ENCODE results near the gene FOXO6.

The FOXO6 gene

DNA sequence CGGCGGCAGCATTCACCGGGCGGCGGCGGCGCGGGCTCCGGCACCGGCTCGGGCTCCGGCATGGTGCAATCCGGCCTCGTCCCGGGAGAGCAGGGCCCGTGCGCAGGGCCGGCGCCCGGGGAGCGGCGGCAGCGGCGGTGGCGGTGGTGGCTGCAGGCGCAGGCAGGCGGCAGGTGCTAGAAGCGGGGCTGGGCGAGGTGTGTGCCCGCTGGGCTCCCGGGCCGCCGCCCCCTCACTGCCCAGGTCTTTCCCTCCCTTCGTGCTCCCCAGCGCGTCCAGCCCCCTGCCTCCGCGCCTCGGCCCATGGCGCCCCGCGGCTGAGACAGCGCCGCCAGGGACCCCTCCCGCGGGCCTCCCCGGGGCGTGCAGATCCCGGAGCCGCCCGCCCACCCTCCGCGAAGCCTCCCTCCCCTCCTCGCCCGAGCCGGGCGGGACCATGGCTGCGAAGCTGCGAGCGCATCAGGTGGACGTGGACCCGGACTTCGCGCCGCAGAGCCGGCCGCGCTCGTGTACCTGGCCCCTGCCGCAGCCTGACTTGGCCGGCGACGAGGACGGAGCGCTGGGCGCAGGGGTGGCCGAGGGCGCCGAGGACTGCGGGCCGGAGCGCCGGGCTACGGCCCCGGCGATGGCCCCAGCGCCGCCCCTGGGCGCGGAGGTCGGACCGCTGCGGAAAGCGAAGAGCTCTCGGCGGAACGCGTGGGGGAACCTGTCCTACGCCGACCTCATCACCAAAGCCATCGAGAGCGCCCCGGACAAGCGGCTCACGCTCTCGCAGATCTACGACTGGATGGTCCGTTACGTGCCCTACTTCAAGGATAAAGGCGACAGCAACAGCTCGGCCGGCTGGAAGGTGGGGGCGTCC, 492 bp downstream of the FOXO6 start:
- DNase-seq: no peak

DNA sequence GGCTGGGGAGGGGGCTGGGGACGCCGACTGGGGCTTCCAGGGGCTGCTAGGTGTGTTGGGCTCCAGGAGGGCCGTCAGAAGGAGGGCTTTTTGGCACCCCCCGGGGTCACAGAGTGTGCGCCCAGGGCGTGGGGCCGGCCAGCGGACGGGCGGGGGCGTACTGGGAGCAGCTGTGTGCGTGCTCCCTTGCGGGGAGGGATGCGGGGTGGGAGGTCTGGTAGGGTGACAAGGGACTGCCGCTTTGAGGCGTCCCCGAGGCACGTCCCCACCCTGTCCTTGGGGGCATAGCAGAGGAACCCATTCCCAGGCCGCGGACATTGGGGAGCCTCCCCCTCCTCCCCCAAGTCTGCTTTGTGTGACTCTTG, 1.1 kb downstream of the FOXO6 start:
- no peak overlapping the region for H3K4me3 ChIP-seq (ENCODE audit: low read depth, low read length)
- TF ChIP-seq, protein P1, sequence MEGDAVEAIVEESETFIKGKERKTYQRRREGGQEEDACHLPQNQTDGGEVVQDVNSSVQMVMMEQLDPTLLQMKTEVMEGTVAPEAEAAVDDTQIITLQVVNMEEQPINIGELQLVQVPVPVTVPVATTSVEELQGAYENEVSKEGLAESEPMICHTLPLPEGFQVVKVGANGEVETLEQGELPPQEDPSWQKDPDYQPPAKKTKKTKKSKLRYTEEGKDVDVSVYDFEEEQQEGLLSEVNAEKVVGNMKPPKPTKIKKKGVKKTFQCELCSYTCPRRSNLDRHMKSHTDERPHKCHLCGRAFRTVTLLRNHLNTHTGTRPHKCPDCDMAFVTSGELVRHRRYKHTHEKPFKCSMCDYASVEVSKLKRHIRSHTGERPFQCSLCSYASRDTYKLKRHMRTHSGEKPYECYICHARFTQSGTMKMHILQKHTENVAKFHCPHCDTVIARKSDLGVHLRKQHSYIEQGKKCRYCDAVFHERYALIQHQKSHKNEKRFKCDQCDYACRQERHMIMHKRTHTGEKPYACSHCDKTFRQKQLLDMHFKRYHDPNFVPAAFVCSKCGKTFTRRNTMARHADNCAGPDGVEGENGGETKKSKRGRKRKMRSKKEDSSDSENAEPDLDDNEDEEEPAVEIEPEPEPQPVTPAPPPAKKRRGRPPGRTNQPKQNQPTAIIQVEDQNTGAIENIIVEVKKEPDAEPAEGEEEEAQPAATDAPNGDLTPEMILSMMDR (IDR thresholded peaks at IDR 0.05; ENCODE audit: low read depth, low read length, missing control alignments): no peak
- no peaks in the 10 kb centered on the region for H3K36me3 ChIP-seq (replicated peaks)
- peaks cover 47% of the 10 kb centered on the region for H3K27me3 ChIP-seq (replicated peaks)
- H3K27ac ChIP-seq: no peak overlapping the region
- in situ Hi-C loops (cut with HindIII; ENCODE audit: low pct_ligation_motif_present, low sequenced_read_pairs): no loop called here
- DNase-seq: no peak

More for the DNA sequence above, 492 bp downstream of the FOXO6 start:
- no peaks in the 10 kb centered on the region for H3K36me3 ChIP-seq (replicated peaks)
- no peak overlapping the region for H3K27ac ChIP-seq
- H3K4me3 ChIP-seq (ENCODE audit: low read depth, low read length): peak overlapping the region; percentile 26
- TF ChIP-seq, protein P1 (IDR thresholded peaks at IDR 0.05; ENCODE audit: low read depth, low read length, missing control alignments): no peak
- in situ Hi-C loops (cut with HindIII; ENCODE audit: low pct_ligation_motif_present, low sequenced_read_pairs): no loop called here
- peaks cover 41% of the 10 kb centered on the region for H3K27me3 ChIP-seq (replicated peaks)

DNA sequence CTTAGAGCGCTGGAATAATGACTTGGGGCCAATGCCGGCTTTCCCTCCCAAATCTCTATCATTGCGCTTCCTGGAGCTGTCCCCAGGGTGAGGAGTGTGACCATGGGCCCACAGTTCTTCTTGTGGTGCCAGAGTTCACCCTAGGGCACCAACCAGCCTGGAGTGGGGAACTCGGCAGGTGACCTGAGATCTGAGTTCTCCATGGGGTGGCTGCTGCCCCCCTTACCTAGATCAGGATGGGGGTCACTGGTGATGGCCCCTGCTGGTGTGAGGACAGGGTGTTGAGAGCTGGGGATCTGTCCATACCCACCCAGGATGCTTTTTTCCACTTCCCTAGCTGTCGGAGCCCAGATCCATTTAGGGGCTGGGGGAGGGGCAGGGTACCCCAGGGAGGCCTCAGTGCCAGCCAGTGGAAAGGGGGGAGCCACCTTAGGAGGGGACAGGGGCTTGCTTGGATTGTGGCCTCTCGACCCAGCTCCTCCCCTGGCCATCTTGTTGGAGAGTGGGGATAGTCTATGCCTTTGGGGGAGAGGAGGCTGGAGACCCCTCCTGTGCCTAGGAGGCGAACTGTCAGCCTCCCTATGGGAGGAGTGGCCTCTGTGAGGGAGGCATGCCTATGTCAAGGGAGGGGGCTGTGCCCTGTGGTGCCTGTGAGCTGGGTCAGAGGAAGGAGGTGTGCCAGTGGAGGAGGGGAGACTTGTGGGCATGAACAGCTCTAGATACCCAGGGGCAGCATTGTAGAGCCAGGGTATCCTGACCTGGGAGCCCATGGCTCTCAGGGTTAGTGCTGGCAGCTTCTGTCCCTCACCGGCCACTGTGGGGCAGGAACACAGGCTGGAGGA, 1.7 kb downstream of the FOXO6 start:
- no peak overlapping the region for H3K27ac ChIP-seq
- TF ChIP-seq, protein P1 (IDR thresholded peaks at IDR 0.05; ENCODE audit: low read depth, low read length, missing control alignments): no peak
- DNase-seq: no peak
- peaks cover 49% of the 10 kb centered on the region for H3K27me3 ChIP-seq (replicated peaks)
- no peaks in the 10 kb centered on the region for H3K36me3 ChIP-seq (replicated peaks)
- in situ Hi-C loops (cut with HindIII; ENCODE audit: low pct_ligation_motif_present, low sequenced_read_pairs): no loop called here
- no peak overlapping the region for H3K4me3 ChIP-seq (ENCODE audit: low read depth, low read length)

DNA sequence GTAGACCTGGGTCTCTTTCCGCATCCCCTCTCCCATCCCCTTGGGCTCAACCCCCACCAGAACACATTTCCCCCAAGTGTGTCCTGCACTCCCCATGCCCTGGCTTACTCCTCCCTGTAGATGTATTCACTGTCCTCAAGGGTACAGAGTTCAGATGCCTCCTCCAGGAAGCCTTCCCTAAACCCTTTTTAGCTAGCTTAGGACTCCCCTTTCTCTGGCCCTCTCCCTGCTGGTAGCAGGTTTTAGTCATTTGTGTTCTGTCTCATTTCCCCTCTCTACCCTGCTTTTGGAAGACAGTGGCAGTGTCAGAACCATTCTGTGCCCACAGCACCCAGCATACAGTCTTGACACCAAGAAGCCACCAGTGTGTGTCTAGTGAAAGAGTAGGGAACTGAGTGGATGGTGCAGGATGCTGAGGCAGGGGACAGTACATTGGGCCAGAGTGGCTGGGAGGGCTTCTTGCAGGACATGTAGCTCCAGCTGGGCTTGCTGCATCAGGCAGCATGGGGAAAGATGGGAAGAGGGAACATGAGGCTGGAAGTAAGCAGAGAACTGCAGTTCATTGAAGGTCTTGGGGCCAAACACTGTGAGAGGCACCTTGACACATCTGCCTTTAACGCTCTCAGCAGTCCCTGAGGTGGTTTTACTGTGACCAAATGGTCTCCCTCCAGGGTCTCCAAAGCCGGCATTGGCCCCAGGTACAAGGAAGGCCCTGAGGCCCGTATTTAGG, 2.5 kb downstream of the FOXO6 start:
- H3K4me3 ChIP-seq (ENCODE audit: low read depth, low read length): no peak overlapping the region
- no peak overlapping the region for H3K27ac ChIP-seq
- H3K36me3 ChIP-seq (replicated peaks): no peaks in the 10 kb centered on the region
- peaks cover 53% of the 10 kb centered on the region for H3K27me3 ChIP-seq (replicated peaks)
- in situ Hi-C loops (cut with HindIII; ENCODE audit: low pct_ligation_motif_present, low sequenced_read_pairs): no loop called here
- no peak for DNase-seq
- TF ChIP-seq, protein P1 (IDR thresholded peaks at IDR 0.05; ENCODE audit: low read depth, low read length, missing control alignments): no peak

DNA sequence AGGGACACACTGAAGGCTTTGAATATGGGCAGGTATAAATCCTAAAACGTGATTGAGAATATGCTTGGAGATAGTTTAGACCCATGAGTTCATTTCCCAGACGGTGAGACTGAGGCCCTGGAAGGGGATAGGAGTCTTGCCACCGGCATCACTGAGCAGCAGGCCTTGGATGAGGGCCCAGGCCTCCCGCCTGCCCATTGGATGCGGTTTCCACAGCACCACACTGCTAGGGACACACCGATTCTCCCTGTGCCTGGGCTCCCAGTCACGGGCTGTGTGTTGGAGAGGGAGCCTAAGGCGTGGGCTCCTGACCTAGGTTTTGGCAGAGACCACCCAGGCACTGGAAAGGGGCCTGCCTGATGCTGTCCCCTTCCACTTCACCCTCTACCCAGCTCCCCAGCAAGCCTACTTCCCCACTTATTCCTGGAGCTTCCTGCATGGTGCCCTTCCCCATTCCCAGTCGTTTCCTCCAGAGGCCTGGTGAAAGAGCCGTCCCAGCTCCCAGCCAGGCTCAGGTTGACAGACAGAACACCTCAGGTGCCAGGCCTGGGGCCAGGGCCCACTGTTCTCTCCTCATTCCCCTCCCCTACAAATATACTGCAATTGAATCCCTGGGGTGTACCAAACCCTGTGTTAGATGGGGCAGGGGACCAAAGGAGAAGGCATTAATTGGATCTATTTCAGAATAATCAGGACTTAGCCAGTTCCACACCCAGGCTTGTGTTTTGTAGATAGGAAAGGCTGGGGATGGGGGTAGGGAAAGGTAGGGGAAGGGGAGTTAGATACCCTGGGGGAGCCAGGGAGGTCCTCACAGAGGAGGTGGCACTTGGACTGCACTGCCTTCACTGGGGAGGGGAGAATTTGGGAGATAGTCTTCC, 3.4 kb downstream of the FOXO6 start:
- Histone ChIP-seq H3K27ac (no peak overlapping the region), H3K36me3 (replicated peaks) (no peaks in the 10 kb centered on the region), H3K4me3 (ENCODE audit: low read depth, low read length) (no peak overlapping the region), H3K27me3 (replicated peaks) (peaks cover 59% of the 10 kb centered on the region)
- TF ChIP-seq, protein P1 (IDR thresholded peaks at IDR 0.05; ENCODE audit: low read depth, low read length, missing control alignments): no peak
- DNase-seq: no peak
- in situ Hi-C loops (cut with HindIII; ENCODE audit: low pct_ligation_motif_present, low sequenced_read_pairs): no loop called here
